Measurements from ENCODE around the gene TAOK1.

Gene TAOK1

GRCh38 chr17:29586676-29587469 lies 196.7 kb downstream of the TAOK1 start:
- Histone ChIP-seq H3K4me1 (peaks cover 5% of the 10 kb centered on the region), H3K36me3 (peaks cover 3% of the 10 kb centered on the region; the same call in 1 of the 2 replicates), H3K27me3 (no peaks in the 10 kb centered on the region), H3K9me3 (no peaks in the 10 kb centered on the region), H3K4me3 (ENCODE audit: low read depth, low read length) (no peak overlapping the region)
- TF ChIP-seq CTCF (IDR thresholded peaks at IDR 0.05; ENCODE audit: low read depth, low read length) = no peak
- no peak for DNase-seq

- Histone ChIP-seq H3K9me3 (no peaks in the 10 kb centered on the region), H3K4me3 (ENCODE audit: low read depth, low read length) (peak overlapping the region; percentile 66; the same call in 1 of the 2 replicates), H3K36me3 (peaks cover 3% of the 10 kb centered on the region; the same call in 1 of the 2 replicates), H3K4me1 (peaks cover 12% of the 10 kb centered on the region), H3K27me3 (no peaks in the 10 kb centered on the region)
- DNase-seq = no peak
- TF ChIP-seq CTCF (IDR thresholded peaks at IDR 0.05; ENCODE audit: low read depth, low read length) = no peak
Observed at GRCh38 chr17:29587591-29587990, 197.4 kb downstream of the TAOK1 start.

- peak overlapping the region; percentile 66 for H3K4me3 ChIP-seq (ENCODE audit: low read depth, low read length)
- DNase-seq = no peak
- H3K4me1 ChIP-seq = peaks cover 14% of the 10 kb centered on the region
- H3K36me3 ChIP-seq = peaks cover 2% of the 10 kb centered on the region; the same call in 1 of the 2 replicates
- no peak for TF ChIP-seq CTCF (IDR thresholded peaks at IDR 0.05; ENCODE audit: low read depth, low read length)
- H3K9me3 ChIP-seq = no peaks in the 10 kb centered on the region
- no peaks in the 10 kb centered on the region for H3K27me3 ChIP-seq
Observed at GRCh38 chr17:29588017-29588561, 197.9 kb downstream of the TAOK1 start.

- Histone ChIP-seq H3K27me3 (no peaks in the 10 kb centered on the region), H3K36me3 (no peaks in the 10 kb centered on the region), H3K4me1 (peaks cover 14% of the 10 kb centered on the region), H3K9me3 (no peaks in the 10 kb centered on the region), H3K4me3 (ENCODE audit: low read depth, low read length) (peak overlapping the region; percentile 66)
- no peak for TF ChIP-seq CTCF (IDR thresholded peaks at IDR 0.05; ENCODE audit: low read depth, low read length)
- DNase-seq = no peak
Observed at GRCh38 chr17:29588562-29589411, 198.6 kb downstream of the TAOK1 start.

- peak; percentile 80 for DNase-seq
- peak within 1 kb of the TSS; percentile 66 for H3K4me3 ChIP-seq (ENCODE audit: low read depth, low read length)
- H3K36me3 ChIP-seq = no peaks in the 10 kb centered on the region
- peaks cover 14% of the 10 kb centered on the region for H3K4me1 ChIP-seq
- H3K27me3 ChIP-seq = no peaks in the 10 kb centered on the region
- no peak for TF ChIP-seq CTCF (IDR thresholded peaks at IDR 0.05; ENCODE audit: low read depth, low read length)
- H3K9me3 ChIP-seq = no peaks in the 10 kb centered on the region
Observed at GRCh38 chr17:29589524-29590410, 199.6 kb downstream of the TAOK1 start, which contains the start of gene GIT1. Gene GIT1 (minus strand): TSS chr17:29589648. CDS start chr17:29589378, 270 bp downstream.

Data from BE2C (cell line).